Measurements from ENCODE around the gene RNF7.

RNF7 gene

GRCh38 chr3:141783632-141784031 lies 45.5 kb downstream of the RNF7 start:
- no peaks in the 10 kb centered on the region for H3K9me3 ChIP-seq (ENCODE audit: insufficient read depth, low read length, severe bottlenecking)
- no peak overlapping the region for H3K4me3 ChIP-seq (ENCODE audit: low read depth in 1 of 2, low read length in 2 of 2)
- H3K27me3 ChIP-seq (ENCODE audit: insufficient read depth, low read length, poor library complexity), result no peaks in the 10 kb centered on the region
- DNase-seq, result no peak
- ATAC-seq (ENCODE audit: insufficient read depth, low read depth), result no peak
- no peak overlapping the region for H3K27ac ChIP-seq (ENCODE audit: low read length)
- no peak overlapping the region for H3K4me2 ChIP-seq (ENCODE audit: insufficient read depth, low read length)
- no peaks in the 10 kb centered on the region for H3K79me2 ChIP-seq (ENCODE audit: insufficient read depth, low read length)
- no peak overlapping the region for H3K9ac ChIP-seq (ENCODE audit: low read depth, low read length)
- H2AFZ ChIP-seq (ENCODE audit: low read depth, low read length), result no peak overlapping the region
- H4K20me1 ChIP-seq (ENCODE audit: insufficient read depth, low read length), result no peaks in the 10 kb centered on the region
- H3K4me1 ChIP-seq (ENCODE audit: insufficient read depth, low read length), result no peaks in the 10 kb centered on the region
- H3K36me3 ChIP-seq (ENCODE audit: insufficient read depth, low read length), result no peaks in the 10 kb centered on the region
- no peak for TF ChIP-seq CTCF (IDR thresholded peaks at IDR 0.05; ENCODE audit: borderline replicate concordance, extremely low read depth, low read length, poor library complexity, severe bottlenecking)
- no peak for TF ChIP-seq EZH2 (IDR thresholded peaks at IDR 0.05; ENCODE audit: borderline replicate concordance, low read depth, low read length, severe bottlenecking)

- Histone ChIP-seq H4K20me1 (ENCODE audit: insufficient read depth, low read length) (no peaks in the 10 kb centered on the region), H3K36me3 (ENCODE audit: insufficient read depth, low read length) (no peaks in the 10 kb centered on the region), H3K79me2 (ENCODE audit: insufficient read depth, low read length) (no peaks in the 10 kb centered on the region), H3K27me3 (ENCODE audit: insufficient read depth, low read length, poor library complexity) (no peaks in the 10 kb centered on the region), H3K4me2 (ENCODE audit: insufficient read depth, low read length) (no peak overlapping the region), H3K9ac (ENCODE audit: low read depth, low read length) (no peak overlapping the region), H3K4me3 (ENCODE audit: low read depth in 1 of 2, low read length in 2 of 2) (no peak overlapping the region), H3K4me1 (ENCODE audit: insufficient read depth, low read length) (no peaks in the 10 kb centered on the region), H3K9me3 (ENCODE audit: insufficient read depth, low read length, severe bottlenecking) (no peaks in the 10 kb centered on the region), H2AFZ (ENCODE audit: low read depth, low read length) (no peak overlapping the region), H3K27ac (ENCODE audit: low read length) (no peak overlapping the region)
- TF ChIP-seq EZH2 (IDR thresholded peaks at IDR 0.05; ENCODE audit: borderline replicate concordance, low read depth, low read length, severe bottlenecking) (no peak), CTCF (IDR thresholded peaks at IDR 0.05; ENCODE audit: borderline replicate concordance, extremely low read depth, low read length, poor library complexity, severe bottlenecking) (no peak)
- DNase-seq, result no peak
- no peak for ATAC-seq (ENCODE audit: insufficient read depth, low read depth)
Measured at GRCh38 chr3:141784096-141784495, 46.0 kb downstream of the RNF7 start.

- H3K4me3 ChIP-seq (ENCODE audit: low read depth in 1 of 2, low read length in 2 of 2), result no peak overlapping the region
- no peak overlapping the region for H3K4me2 ChIP-seq (ENCODE audit: insufficient read depth, low read length)
- DNase-seq (no peak), ATAC-seq (ENCODE audit: insufficient read depth, low read depth) (no peak)
- no peaks in the 10 kb centered on the region for H3K9me3 ChIP-seq (ENCODE audit: insufficient read depth, low read length, severe bottlenecking)
- no peaks in the 10 kb centered on the region for H3K4me1 ChIP-seq (ENCODE audit: insufficient read depth, low read length)
- TF ChIP-seq EZH2 (IDR thresholded peaks at IDR 0.05; ENCODE audit: borderline replicate concordance, low read depth, low read length, severe bottlenecking) (no peak), CTCF (IDR thresholded peaks at IDR 0.05; ENCODE audit: borderline replicate concordance, extremely low read depth, low read length, poor library complexity, severe bottlenecking) (no peak)
- no peaks in the 10 kb centered on the region for H4K20me1 ChIP-seq (ENCODE audit: insufficient read depth, low read length)
- no peak overlapping the region for H3K9ac ChIP-seq (ENCODE audit: low read depth, low read length)
- no peaks in the 10 kb centered on the region for H3K79me2 ChIP-seq (ENCODE audit: insufficient read depth, low read length)
- H3K27ac ChIP-seq (ENCODE audit: low read length), result no peak overlapping the region
- H2AFZ ChIP-seq (ENCODE audit: low read depth, low read length), result no peak overlapping the region
- H3K36me3 ChIP-seq (ENCODE audit: insufficient read depth, low read length), result no peaks in the 10 kb centered on the region
- no peaks in the 10 kb centered on the region for H3K27me3 ChIP-seq (ENCODE audit: insufficient read depth, low read length, poor library complexity)
Measured at GRCh38 chr3:141784531-141784930, 46.4 kb downstream of the RNF7 start.

GRCh38 chr3:141788149-141788548 lies 50.1 kb downstream of the RNF7 start:
- H2AFZ ChIP-seq (ENCODE audit: low read depth, low read length), result peak overlapping the region; percentile 13; the same call in 1 of the 2 replicates
- no peaks in the 10 kb centered on the region for H3K27me3 ChIP-seq (ENCODE audit: insufficient read depth, low read length, poor library complexity)

More at GRCh38 chr3:141788149-141788548, 50.1 kb downstream of the RNF7 start:
- H3K27ac ChIP-seq (ENCODE audit: low read length), result no peak overlapping the region
- no peaks in the 10 kb centered on the region for H3K79me2 ChIP-seq (ENCODE audit: insufficient read depth, low read length)
- TF ChIP-seq CTCF (IDR thresholded peaks at IDR 0.05; ENCODE audit: borderline replicate concordance, extremely low read depth, low read length, poor library complexity, severe bottlenecking), result no peak
- no peak for TF ChIP-seq EZH2 (IDR thresholded peaks at IDR 0.05; ENCODE audit: borderline replicate concordance, low read depth, low read length, severe bottlenecking)
- H3K4me3 ChIP-seq (ENCODE audit: low read depth in 1 of 2, low read length in 2 of 2), result no peak overlapping the region
- ATAC-seq (ENCODE audit: insufficient read depth, low read depth) (no peak), DNase-seq (no peak)
- no peak overlapping the region for H3K9ac ChIP-seq (ENCODE audit: low read depth, low read length)
- no peaks in the 10 kb centered on the region for H3K9me3 ChIP-seq (ENCODE audit: insufficient read depth, low read length, severe bottlenecking)
- H3K4me1 ChIP-seq (ENCODE audit: insufficient read depth, low read length), result no peaks in the 10 kb centered on the region
- no peak overlapping the region for H3K4me2 ChIP-seq (ENCODE audit: insufficient read depth, low read length)
- no peaks in the 10 kb centered on the region for H3K36me3 ChIP-seq (ENCODE audit: insufficient read depth, low read length)
- no peaks in the 10 kb centered on the region for H4K20me1 ChIP-seq (ENCODE audit: insufficient read depth, low read length)
